Measurements from ENCODE around the gene RTEL1. TPM values are rescaled to one million over a fixed set of nuclear protein-coding genes. Genes with fewer than 3 reads are reported as not detected.

The RTEL1 gene
- total and polyA plus RNA-seq, 7 donors = 3.6 to 44.3 (median 22.4) TPM

GRCh38 chr20:63672666-63673065 is 14.6 kb downstream of the RTEL1 start:
- no peak for TF ChIP-seq POLR2AphosphoS5 (IDR thresholded peaks at IDR 0.05)
- no peak overlapping the region for H3K27ac ChIP-seq
- H3K4me3 ChIP-seq = no peak overlapping the region
- no peaks in the 10 kb centered on the region for H3K9me3 ChIP-seq
- intact Hi-C loops (cut with DNase I) = no loop called here
- no peaks in the 10 kb centered on the region for H3K4me1 ChIP-seq
- 97% methylated on average over 10 of the region's 10 CpGs for WGBS, 2 donors
- H3K27me3 ChIP-seq = no peaks in the 10 kb centered on the region
- peaks cover 0 to 67% (median 29%) of the 10 kb centered on the region in 4 donors for H3K36me3 ChIP-seq
- no peak for DNase-seq

GRCh38 chr20:63673951-63674350 is 15.8 kb downstream of the RTEL1 start:
- no peaks in the 10 kb centered on the region for H3K27me3 ChIP-seq
- 91 to 97% methylated on average over 14 of the region's 14 CpGs for WGBS, 2 donors
- H3K27ac ChIP-seq = no peak overlapping the region
- no peaks in the 10 kb centered on the region for H3K9me3 ChIP-seq
- no peaks in the 10 kb centered on the region for H3K4me1 ChIP-seq
- H3K36me3 ChIP-seq = peaks cover 0 to 66% (median 23%) of the 10 kb centered on the region in 4 donors
- intact Hi-C loops (cut with DNase I) = no loop called here
- no peak overlapping the region for H3K4me3 ChIP-seq
- no peak for DNase-seq
- TF ChIP-seq POLR2AphosphoS5 (IDR thresholded peaks at IDR 0.05) (no peak), CTCF (IDR thresholded peaks at IDR 0.05) (no peak), POLR2A (IDR thresholded peaks at IDR 0.05) (no peak), EP300 (IDR thresholded peaks at IDR 0.05) (no peak)

GRCh38 chr20:63675681-63676368 is 17.7 kb downstream of the RTEL1 start:
- Histone ChIP-seq H3K27ac (no peak overlapping the region), H3K9me3 (no peaks in the 10 kb centered on the region), H3K36me3 (peaks cover 0 to 74% (median 26%) of the 10 kb centered on the region in 4 donors), H3K4me3 (no peak overlapping the region), H3K27me3 (no peaks in the 10 kb centered on the region), H3K4me1 (no peaks in the 10 kb centered on the region)
- no peak for DNase-seq
- WGBS, 2 donors = 95 to 97% methylated on average over 20 of the region's 20 CpGs
- intact Hi-C loops (cut with DNase I) = no loop called here
- TF ChIP-seq CTCF (IDR thresholded peaks at IDR 0.05) = no peak
- no peak for TF ChIP-seq POLR2AphosphoS5 (IDR thresholded peaks at IDR 0.05)
- TF ChIP-seq POLR2A (IDR thresholded peaks at IDR 0.05) = no peak
- TF ChIP-seq EP300 (IDR thresholded peaks at IDR 0.05) = no peak

- no peak for DNase-seq
- Histone ChIP-seq H3K27me3 (no peaks in the 10 kb centered on the region), H3K4me3 (no peak overlapping the region), H3K4me1 (peaks cover 0 to 18% (median 15%) of the 10 kb centered on the region in 4 donors), H3K36me3 (peaks cover 0 to 63% (median 19%) of the 10 kb centered on the region in 4 donors), H3K27ac (no peak overlapping the region), H3K9me3 (no peaks in the 10 kb centered on the region)
- intact Hi-C loops (cut with DNase I) = no loop called here
- no peak for TF ChIP-seq EP300 (IDR thresholded peaks at IDR 0.05)
- TF ChIP-seq POLR2A (IDR thresholded peaks at IDR 0.05) = no peak
- TF ChIP-seq CTCF (IDR thresholded peaks at IDR 0.05) = no peak
- peak in 1 of 4 donors; percentile 5 for TF ChIP-seq POLR2AphosphoS5 (IDR thresholded peaks at IDR 0.05)
- WGBS, 2 donors = 90 to 91% methylated on average over 13 of the region's 13 CpGs
These were observed 20.0 kb downstream of the RTEL1 start for GRCh38 chr20:63678071-63678470.

- no peak overlapping the region for H3K4me3 ChIP-seq
- no peaks in the 10 kb centered on the region for H3K9me3 ChIP-seq
- no peak overlapping the region for H3K27ac ChIP-seq
- 90 to 91% methylated on average over 38 of the region's 38 CpGs for WGBS, 2 donors
- DNase-seq = no peak
- H3K27me3 ChIP-seq = no peaks in the 10 kb centered on the region
- H3K36me3 ChIP-seq = peaks cover 0 to 57% (median 12%) of the 10 kb centered on the region in 4 donors
- H3K4me1 ChIP-seq = peaks cover 0 to 22% (median 18%) of the 10 kb centered on the region in 4 donors
- intact Hi-C loops (cut with DNase I) = no loop called here
- no peak for TF ChIP-seq EP300 (IDR thresholded peaks at IDR 0.05)
- TF ChIP-seq POLR2AphosphoS5 (IDR thresholded peaks at IDR 0.05) = no peak
- no peak for TF ChIP-seq CTCF (IDR thresholded peaks at IDR 0.05)
- TF ChIP-seq POLR2A (IDR thresholded peaks at IDR 0.05) = no peak
These were observed 20.8 kb downstream of the RTEL1 start for GRCh38 chr20:63678667-63679465.
